Ureter (tissue), 1 donor: Measurements from ENCODE around the gene GAL. TPM values are rescaled to one million over a fixed set of nuclear protein-coding genes. Genes with fewer than 3 reads are reported as not detected.

Experiments used
- DNase-seq: peaks from one replicate; pipeline ENCODE4 v3.0.0-alpha.2; 2020; ENCODE audit warnings: low spot score
- total RNA-seq: library from RNA; stranded (reverse); gene quantifications from one replicate; pipeline ENCODE4 v1.2.4, GENCODE V29; 2023
- donor health status: DM: yes; HTN: yes; CAD: no.

Gene GAL
- total RNA-seq, 1 donor from 2014 or later: 0.65 TPM

- no peak for DNase-seq
Observed at GRCh38 chr11:68707527-68707926, 23.2 kb downstream of the GAL start.

GRCh38 chr11:68709062-68709461 is 24.7 kb downstream of the GAL start:
- no peak for DNase-seq

DNA sequence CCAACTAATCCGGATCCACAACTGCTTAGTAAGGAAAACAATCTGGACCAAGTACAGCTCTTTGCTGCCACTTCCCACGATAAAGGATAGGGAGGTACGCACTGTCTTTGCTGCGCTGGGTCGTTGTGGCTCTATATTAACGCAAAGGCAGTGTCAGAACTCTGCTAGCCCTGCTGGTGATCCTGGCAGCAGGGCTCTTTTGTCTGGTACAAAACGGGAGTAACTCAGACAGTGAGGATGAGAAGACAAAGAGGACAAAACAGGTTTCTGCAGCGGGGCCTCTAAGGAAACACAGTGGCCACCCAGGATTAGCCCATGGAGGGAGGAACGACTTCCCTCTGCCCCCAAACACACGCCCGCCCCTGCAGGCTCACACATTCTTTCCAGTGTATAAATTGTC is 26.1 kb downstream of the GAL start:
- DNase-seq: no peak

- DNase-seq: no peak
Observed at GRCh38 chr11:68711114-68711513, 26.8 kb downstream of the GAL start.

DNA sequence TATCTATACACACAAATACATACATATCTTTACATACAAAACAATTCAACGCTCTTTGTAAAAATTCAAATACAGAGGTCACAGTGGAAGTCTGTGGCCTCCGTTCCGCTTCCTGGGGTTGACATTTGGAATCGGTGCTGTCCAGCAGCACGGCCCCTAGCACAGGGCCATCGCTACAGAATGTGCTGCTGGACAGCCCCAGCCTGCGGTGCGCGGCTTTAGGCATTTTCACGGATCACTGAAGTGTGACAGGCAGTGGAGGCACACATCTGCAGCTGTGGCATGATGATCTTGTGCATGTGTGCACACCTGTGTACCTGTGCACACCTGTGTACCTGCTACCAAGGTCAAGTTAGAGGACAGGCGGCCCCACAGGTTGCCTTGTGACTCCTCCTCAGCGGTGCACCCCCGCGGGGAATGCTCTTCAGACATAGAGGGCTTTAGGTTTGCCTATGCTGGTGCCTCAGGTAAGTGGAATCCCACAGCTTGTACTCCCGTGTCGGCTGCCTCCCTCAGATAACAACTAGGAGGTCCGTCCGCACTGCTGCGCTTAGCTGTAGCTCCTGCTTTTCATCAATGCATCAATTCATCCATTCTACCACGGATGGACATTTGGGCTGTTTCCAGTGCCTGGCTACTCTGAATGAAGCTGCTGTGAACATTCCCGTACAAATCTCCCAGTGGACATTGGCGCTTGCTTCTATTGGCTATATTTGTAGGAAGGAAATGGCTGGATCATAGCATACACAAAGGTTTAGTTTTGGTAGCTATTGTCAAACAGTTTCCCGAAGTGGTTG is 29.9 kb downstream of the GAL start:
- DNase-seq: no peak

DNA sequence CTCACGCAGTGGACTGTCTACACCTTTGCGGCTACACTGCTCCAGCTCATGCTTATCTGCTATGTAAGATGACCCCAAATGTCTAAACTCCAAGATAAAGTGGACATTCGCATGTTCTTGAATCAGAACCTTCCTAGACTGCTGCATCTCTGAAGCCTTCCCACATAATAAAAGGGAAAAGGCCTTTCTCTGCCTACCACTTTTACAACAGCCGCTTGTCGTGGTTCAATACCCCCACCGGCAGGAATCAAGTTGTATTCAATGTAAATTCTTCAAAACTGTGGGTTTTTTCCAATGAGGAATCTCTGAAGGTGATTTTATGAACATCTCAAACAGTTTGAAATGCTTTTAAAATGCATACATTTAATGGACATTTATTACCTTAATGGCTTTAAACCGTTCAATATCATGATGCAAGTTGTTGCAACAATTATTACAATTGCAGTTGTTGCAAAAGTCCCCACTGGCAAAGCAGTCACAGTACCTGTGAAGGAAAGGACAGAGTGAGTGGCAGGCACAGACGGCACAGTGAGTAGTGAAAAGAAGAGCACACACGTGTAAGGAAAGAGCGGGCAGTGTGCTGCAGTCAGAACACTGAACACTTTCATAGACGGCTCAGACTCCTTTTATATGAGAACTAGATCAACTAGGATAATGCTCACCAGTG is 31.2 kb downstream of the GAL start:
- no peak for DNase-seq

GRCh38 chr11:68721075-68721474 is 36.7 kb downstream of the GAL start:
- DNase-seq: no peak

DNA sequence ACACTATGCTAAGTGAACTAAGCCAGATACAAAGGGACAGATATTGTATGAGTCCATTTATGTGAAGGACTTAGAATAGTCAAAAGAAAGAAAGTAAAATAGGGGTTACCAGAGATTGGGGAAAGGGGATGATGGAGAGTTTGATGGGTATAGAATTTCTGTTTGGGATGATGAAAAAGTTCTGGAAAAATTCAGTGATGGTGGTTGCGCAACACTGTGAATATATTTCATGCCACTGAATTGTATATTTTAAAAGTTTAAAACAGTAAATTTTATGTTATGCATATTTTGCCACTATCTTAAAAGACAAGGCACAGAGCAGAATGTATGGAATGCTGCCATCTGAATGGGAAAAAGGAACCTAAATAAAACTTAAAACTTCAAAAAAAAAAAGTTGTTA is 37.8 kb downstream of the GAL start:
- DNase-seq: no peak

DNA sequence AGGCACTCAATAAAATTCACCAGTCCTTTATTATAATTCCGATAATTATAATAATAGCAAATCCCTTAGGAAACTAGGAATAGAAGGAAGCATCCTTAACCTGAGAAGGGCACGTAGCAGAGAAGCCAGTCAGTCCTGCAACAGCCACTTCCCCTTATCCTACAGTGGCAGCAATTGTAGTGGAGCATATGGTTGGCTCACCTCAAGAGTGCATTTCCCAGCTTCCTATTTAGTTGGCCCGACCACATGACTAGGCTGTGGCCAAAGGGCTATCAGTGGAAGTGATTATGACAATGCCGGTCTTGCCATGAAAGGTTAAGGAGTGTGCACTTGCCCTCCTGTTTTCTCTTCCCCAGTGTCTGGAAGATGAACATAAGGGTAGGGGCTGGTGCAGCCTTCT is 39.9 kb downstream of the GAL start:
- no peak for DNase-seq

DNA sequence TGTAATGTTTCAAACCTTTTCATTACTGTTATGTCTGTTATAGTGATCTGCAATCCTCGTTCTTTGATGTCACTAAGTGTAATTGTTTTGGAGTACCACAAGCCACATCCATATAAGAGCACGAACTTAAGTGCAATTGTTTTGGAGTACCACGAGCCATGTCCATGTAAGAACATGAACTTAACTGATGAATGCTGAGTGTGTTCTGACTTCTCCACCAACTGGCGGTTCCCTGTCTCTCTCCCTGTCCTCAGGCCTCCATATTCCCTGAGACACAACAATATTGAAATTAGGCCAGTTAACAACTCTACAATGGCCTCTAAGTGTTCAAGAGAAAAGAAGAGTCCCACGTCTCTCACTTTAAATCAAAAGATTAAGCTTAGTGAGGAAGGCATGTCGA is 43.4 kb downstream of the GAL start:
- DNase-seq: no peak

DNA sequence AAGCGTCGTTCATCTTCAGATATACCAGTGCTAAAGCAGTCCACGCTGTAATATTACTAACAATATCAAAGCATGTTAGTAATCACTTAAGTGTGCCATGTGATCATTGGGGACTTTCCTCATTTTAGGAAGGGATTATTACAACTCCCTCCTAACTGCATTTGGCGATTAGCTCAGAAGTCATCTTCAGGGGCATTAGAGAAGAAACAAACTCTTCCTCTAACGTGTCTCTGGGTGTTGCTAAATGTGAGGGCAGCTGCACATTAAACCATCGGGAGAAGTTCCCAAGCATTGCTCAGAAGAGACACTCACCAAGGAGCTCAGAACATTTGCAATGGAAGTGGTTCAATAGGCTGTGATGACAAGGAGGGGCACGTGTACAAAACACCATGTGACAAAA is 49.8 kb downstream of the GAL start:
- no peak for DNase-seq

DNA sequence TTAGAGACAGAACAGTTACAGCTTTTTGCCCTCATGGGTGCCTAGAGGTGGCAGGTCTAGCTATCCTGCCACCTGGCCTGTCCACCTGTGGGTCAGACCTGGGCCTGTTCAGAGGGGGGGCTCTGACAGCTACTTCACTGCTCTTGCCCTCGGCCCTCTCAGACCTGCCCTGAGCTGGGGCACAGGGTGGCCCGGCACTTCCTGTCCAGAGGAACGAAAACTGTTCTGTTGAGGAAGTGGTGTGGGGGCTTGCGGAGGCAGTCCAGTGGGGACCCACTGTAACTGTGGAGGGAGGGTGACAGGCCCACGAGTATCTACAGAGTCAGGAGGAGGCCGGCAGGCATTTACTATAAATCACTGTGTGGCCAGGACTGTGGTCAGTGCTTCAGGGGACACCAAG is 50.8 kb downstream of the GAL start:
- DNase-seq: no peak

- DNase-seq: no peak
Observed at GRCh38 chr11:68735646-68736045, 51.3 kb downstream of the GAL start.

Other genes with a start within 250 kb of the GAL start
- gene PPP6R3, start 223.8 kb upstream of the GAL start, total RNA-seq: 183 TPM
- 7.7 TPM for gene TESMIN, start 67.0 kb downstream of the GAL start, total RNA-seq
- gene CPT1A, start 157.4 kb downstream of the GAL start, total RNA-seq: 33.3 TPM
- 57.5 TPM for gene MRPL21, start 219.3 kb downstream of the GAL start, total RNA-seq
- gene IGHMBP2, start 219.3 kb downstream of the GAL start, total RNA-seq: 31.5 TPM